ENCODE data around the gene HOXA7.

DNA sequence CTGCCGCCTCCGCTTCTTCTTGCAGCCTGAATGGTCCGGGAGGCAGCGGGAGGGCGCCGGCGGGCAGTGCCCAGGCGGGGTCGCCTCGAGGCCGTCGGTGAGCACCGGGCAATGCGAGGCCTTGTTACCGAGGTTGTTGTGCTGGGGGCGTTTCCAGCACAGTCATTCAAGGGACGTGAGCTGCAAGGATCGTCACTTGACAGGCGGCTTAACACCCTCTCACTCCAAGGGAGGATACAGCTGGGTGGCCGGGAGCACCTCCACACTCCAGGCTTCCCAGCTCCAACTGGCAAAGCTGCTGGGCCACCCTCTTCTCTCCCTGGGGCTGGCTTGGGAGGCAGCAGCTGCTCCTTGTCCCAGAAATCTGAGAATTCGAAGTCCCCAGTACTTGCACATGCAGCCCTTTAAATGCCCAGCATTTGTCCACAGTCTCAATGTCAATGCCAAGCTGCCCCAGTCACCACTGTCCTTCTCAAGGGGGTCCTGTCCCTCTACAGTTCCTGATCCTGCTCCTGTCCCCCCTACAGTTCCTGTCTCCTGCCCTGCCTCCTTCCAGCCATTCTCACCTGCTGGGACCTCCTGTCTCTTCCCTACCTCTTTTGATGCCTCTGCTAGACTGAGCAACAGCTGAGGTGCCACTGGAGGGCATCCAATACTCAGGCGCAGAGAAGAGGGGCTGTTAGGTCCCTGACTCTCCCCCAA is 33.0 kb upstream of the HOXA7 start:
- TF ChIP-seq EZH2 (IDR thresholded peaks at IDR 0.05; ENCODE audit: borderline replicate concordance, low read depth, low read length, poor library complexity, severe bottlenecking), result no peak
- no peak for TF ChIP-seq CTCF (conservative IDR thresholded peaks at IDR 0.05; ENCODE audit: low read depth, low read length)

All from A673 (cell line).